Skeletal muscle satellite cell (primary cell): ENCODE measurements around the gene ATCAY.
"Not testable (repeated sequence)": the region's sequence is repeated elsewhere in the genome, so short reads cannot be mapped to it uniquely, and the experiment has no call there.

Experiments
- H3K27me3 ChIP-seq: 2 replicates; pipeline ENCODE4 v1.7.0; 2013; ENCODE audit warnings: low read length; ENCODE audit not compliant: control insufficient read depth, insufficient read depth
- H3K36me3 ChIP-seq: 2 replicates; pipeline ENCODE4 v1.7.0; 2013; ENCODE audit warnings: mild to moderate bottlenecking, control low read depth, low read length; ENCODE audit not compliant: insufficient read depth
- H3K4me1 ChIP-seq: 2 replicates; pipeline ENCODE4 v1.7.0; 2013; ENCODE audit warnings: low read length; ENCODE audit not compliant: control insufficient read depth, insufficient read depth
- H3K4me2 ChIP-seq: 2 replicates; pipeline ENCODE4 v1.7.0; 2013; ENCODE audit warnings: mild to moderate bottlenecking, low read length
- H3K4me3 ChIP-seq: 2 replicates; pipeline ENCODE4 v1.7.0; 2013; ENCODE audit warnings: low read length
- H3K9ac ChIP-seq: 2 replicates; pipeline ENCODE4 v1.7.0; 2013; ENCODE audit warnings: mild to moderate bottlenecking, low read depth, low read length, moderate library complexity
- H3K9me3 ChIP-seq: replicated peaks from 2 replicates; pipeline ENCODE4 v1.7.0; 2013; ENCODE audit warnings: mild to moderate bottlenecking, control low read depth, low read length

Gene ATCAY

GRCh38 chr19:3955276-3955675 lies 74.8 kb downstream of the ATCAY start:
- H3K4me3 ChIP-seq, H3K4me2 ChIP-seq, H3K27me3 ChIP-seq, H3K9me3 ChIP-seq, H3K9ac ChIP-seq: not testable (repeated sequence)
- Histone ChIP-seq H3K36me3 (peaks cover 37% of the 10 kb centered on the region), H3K4me1 (peaks cover 30% of the 10 kb centered on the region)

GRCh38 chr19:3955688-3956087 lies 75.2 kb downstream of the ATCAY start:
- Histone ChIP-seq H3K9ac (no peak overlapping the region), H3K4me3 (no peak overlapping the region), H3K9me3 (no peaks in the 10 kb centered on the region), H3K4me1 (peaks cover 30% of the 10 kb centered on the region), H3K27me3 (no peaks in the 10 kb centered on the region), H3K36me3 (peaks cover 41% of the 10 kb centered on the region), H3K4me2 (no peak overlapping the region)

GRCh38 chr19:3958836-3959765 lies 78.6 kb downstream of the ATCAY start:
- no peak overlapping the region for H3K4me3 ChIP-seq
- no peak overlapping the region for H3K9ac ChIP-seq
- H3K9me3 ChIP-seq, result no peaks in the 10 kb centered on the region
- no peak overlapping the region for H3K4me2 ChIP-seq
- no peaks in the 10 kb centered on the region for H3K27me3 ChIP-seq
- H3K36me3 ChIP-seq, result peaks cover 72% of the 10 kb centered on the region
- peaks cover 8% of the 10 kb centered on the region for H3K4me1 ChIP-seq

GRCh38 chr19:3959766-3960131 lies 79.3 kb downstream of the ATCAY start:
- H3K36me3 ChIP-seq, result peaks cover 76% of the 10 kb centered on the region
- H3K4me3 ChIP-seq, result no peak overlapping the region
- no peak overlapping the region for H3K4me2 ChIP-seq
- no peaks in the 10 kb centered on the region for H3K9me3 ChIP-seq
- H3K9ac ChIP-seq, result no peak overlapping the region
- no peaks in the 10 kb centered on the region for H3K27me3 ChIP-seq
- peaks cover 6% of the 10 kb centered on the region for H3K4me1 ChIP-seq

- peaks cover 79% of the 10 kb centered on the region for H3K36me3 ChIP-seq
Observed at GRCh38 chr19:3961007-3961406, 80.5 kb downstream of the ATCAY start.

GRCh38 chr19:3963458-3964255 lies 83.2 kb downstream of the ATCAY start:
- Histone ChIP-seq H3K9ac (no peak overlapping the region), H3K4me3 (no peak overlapping the region), H3K27me3 (no peaks in the 10 kb centered on the region), H3K4me2 (no peak overlapping the region), H3K4me1 (peaks cover 11% of the 10 kb centered on the region), H3K36me3 (peaks cover 86% of the 10 kb centered on the region), H3K9me3 (no peaks in the 10 kb centered on the region)

More at GRCh38 chr19:3961007-3961406, 80.5 kb downstream of the ATCAY start:
- Histone ChIP-seq H3K27me3 (no peaks in the 10 kb centered on the region), H3K9ac (no peak overlapping the region), H3K9me3 (no peaks in the 10 kb centered on the region), H3K4me2 (no peak overlapping the region), H3K4me1 (peaks cover 6% of the 10 kb centered on the region), H3K4me3 (no peak overlapping the region)

GRCh38 chr19:3964256-3965194 lies 84.0 kb downstream of the ATCAY start:
- Histone ChIP-seq H3K9ac (no peak overlapping the region), H3K36me3 (peaks cover 78% of the 10 kb centered on the region), H3K9me3 (no peaks in the 10 kb centered on the region), H3K27me3 (no peaks in the 10 kb centered on the region), H3K4me1 (peaks cover 19% of the 10 kb centered on the region), H3K4me2 (no peak overlapping the region), H3K4me3 (no peak overlapping the region)

GRCh38 chr19:3966051-3967017 lies 85.8 kb downstream of the ATCAY start:
- Histone ChIP-seq H3K9ac (no peak overlapping the region), H3K27me3 (no peaks in the 10 kb centered on the region), H3K4me1 (peaks cover 25% of the 10 kb centered on the region), H3K4me3 (no peak overlapping the region), H3K36me3 (peaks cover 61% of the 10 kb centered on the region), H3K9me3 (no peaks in the 10 kb centered on the region), H3K4me2 (no peak overlapping the region)

- peaks cover 25% of the 10 kb centered on the region for H3K4me1 ChIP-seq
- H3K27me3 ChIP-seq, H3K9me3 ChIP-seq, H3K4me3 ChIP-seq: not testable (repeated sequence)
- H3K9ac ChIP-seq, result peak overlapping the region; percentile 58
- H3K36me3 ChIP-seq, result peaks cover 52% of the 10 kb centered on the region
- peak overlapping the region; percentile 90 for H3K4me2 ChIP-seq
Observed at GRCh38 chr19:3967983-3968382, 87.5 kb downstream of the ATCAY start.
